ENCODE results near the gene SUMO4.

DNA sequence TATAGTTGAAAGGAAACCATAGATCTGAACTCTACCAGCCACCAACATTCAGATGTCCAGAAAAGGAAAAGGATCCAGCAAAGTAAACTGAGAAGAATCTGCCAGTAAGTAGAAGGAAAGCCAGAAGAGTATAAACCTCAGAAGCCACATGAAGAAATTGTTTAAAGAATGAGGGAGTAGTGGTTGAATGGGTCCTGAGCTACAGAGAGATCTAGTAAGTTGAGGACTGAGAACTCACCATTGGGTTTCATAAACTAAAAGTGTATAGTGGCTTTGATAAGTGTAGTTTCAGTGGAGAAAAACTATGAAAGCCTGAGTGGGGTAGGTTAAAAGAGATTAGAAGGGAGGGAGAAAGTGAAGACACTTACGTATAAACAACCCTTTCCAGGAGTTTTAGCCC, 32.0 kb upstream of the SUMO4 start:
- TF ChIP-seq, protein P1, sequence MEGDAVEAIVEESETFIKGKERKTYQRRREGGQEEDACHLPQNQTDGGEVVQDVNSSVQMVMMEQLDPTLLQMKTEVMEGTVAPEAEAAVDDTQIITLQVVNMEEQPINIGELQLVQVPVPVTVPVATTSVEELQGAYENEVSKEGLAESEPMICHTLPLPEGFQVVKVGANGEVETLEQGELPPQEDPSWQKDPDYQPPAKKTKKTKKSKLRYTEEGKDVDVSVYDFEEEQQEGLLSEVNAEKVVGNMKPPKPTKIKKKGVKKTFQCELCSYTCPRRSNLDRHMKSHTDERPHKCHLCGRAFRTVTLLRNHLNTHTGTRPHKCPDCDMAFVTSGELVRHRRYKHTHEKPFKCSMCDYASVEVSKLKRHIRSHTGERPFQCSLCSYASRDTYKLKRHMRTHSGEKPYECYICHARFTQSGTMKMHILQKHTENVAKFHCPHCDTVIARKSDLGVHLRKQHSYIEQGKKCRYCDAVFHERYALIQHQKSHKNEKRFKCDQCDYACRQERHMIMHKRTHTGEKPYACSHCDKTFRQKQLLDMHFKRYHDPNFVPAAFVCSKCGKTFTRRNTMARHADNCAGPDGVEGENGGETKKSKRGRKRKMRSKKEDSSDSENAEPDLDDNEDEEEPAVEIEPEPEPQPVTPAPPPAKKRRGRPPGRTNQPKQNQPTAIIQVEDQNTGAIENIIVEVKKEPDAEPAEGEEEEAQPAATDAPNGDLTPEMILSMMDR (conservative IDR thresholded peaks at IDR 0.05; ENCODE audit: low read length): no peak
- TF ChIP-seq EZH2phosphoT487 (IDR thresholded peaks at IDR 0.05; ENCODE audit: borderline replicate concordance): no peak
